PC-3 (cell line): ENCODE results near the gene SDC4.
A peak's percentile ranks its signal among the peaks of the same experiment; 100 is the strongest.

ENCODE experiments used
- CTCF ChIP-seq: fragments of 300-600 bp; sonication (generic); conservative IDR thresholded peaks from 2 replicates; pipeline ENCODE4 v1.5.1; 2017; ENCODE audit warnings: antibody characterized with exemption, low read depth, mild to moderate bottlenecking, low read length
- EZH2phosphoT487 ChIP-seq: fragments of 300-600 bp; sonication (generic); IDR thresholded peaks from 2 replicates; pipeline ENCODE4 v1.6.1; 2018; ENCODE audit warnings: mild to moderate bottlenecking, antibody characterized with exemption, low read length, borderline replicate concordance

- TF ChIP-seq CTCF, result peak; percentile 91
- TF ChIP-seq EZH2phosphoT487, result no peak
Observed at GRCh38 chr20:45362804-45363610, 14.8 kb upstream of the SDC4 start, which contains the start of gene SYS1.
